H1 (cell line): ENCODE data around the gene CCDC18. TPM values are rescaled to one million over a fixed set of nuclear protein-coding genes. Genes with fewer than 3 reads are reported as not detected.

ENCODE experiments used
- CTCF ChIA-PET: fragments of 300-600 bp; sonication (Branson Sonifier 250); formaldehyde crosslinking; loops from one replicate; lab custom pipeline; 2021; ENCODE audit not compliant: partially characterized antibody; lab: Charles Lee
- POLR2A ChIA-PET: fragments of 300-600 bp; sonication (Branson Sonifier 250); formaldehyde crosslinking; loops from one replicate; lab custom pipeline; 2021; ENCODE audit warnings: inconsistent platforms; ENCODE audit not compliant: partially characterized antibody; lab: Charles Lee
- DNase-seq, 2 experiments: peaks; one replicate each; pipeline versions ENCODE4 v3.0.0 to v3.0.0-alpha.2; 2010 to 2022; ENCODE audit warnings: low spot score in 2 of 2, low read depth in 1 of 2, mixed read lengths in 1 of 2
- FAIRE-seq: peaks from 2 replicates; lab custom pipeline; 2011; peaks lifted over from hg19 to GRCh38; lab: Jason Lieb, UNC
- H2AFZ ChIP-seq: 2 replicates; pipeline ENCODE4 v1.8.1; 2012; ENCODE audit warnings: low read length, inconsistent platforms
- H2AK5ac ChIP-seq: 2 replicates; pipeline ENCODE4 v1.6.1; 2013; ENCODE audit warnings: low read depth, low read length
- H2BK120ac ChIP-seq: replicated peaks from 2 replicates; pipeline ENCODE3; 2013; ENCODE audit warnings: low read depth, low read length, inconsistent platforms
- H2BK12ac ChIP-seq: 2 replicates; pipeline ENCODE4 v1.6.1; 2013; ENCODE audit warnings: low read depth, low read length
- H2BK15ac ChIP-seq: 2 replicates; pipeline ENCODE4 v1.6.1; 2013; ENCODE audit warnings: low read length
- H2BK20ac ChIP-seq: 2 replicates; pipeline ENCODE4 v1.6.1; 2013; ENCODE audit warnings: low read length
- H2BK5ac ChIP-seq: 2 replicates; pipeline ENCODE4 v1.6.1; 2013; ENCODE audit warnings: low read depth, low read length
- H3K14ac ChIP-seq: 2 replicates; pipeline ENCODE4 v1.6.1; 2013; ENCODE audit warnings: inconsistent platforms; ENCODE audit not compliant: insufficient read length
- H3K18ac ChIP-seq: 2 replicates; pipeline ENCODE4 v1.6.1; 2013; ENCODE audit warnings: low read length; ENCODE audit errors: extremely low read depth
- H3K23ac ChIP-seq: 2 replicates; pipeline ENCODE4 v1.6.1; 2013; ENCODE audit warnings: inconsistent platforms; ENCODE audit not compliant: insufficient read length
- H3K23me2 ChIP-seq: 2 replicates; pipeline ENCODE4 v1.6.1; 2013; ENCODE audit warnings: low read depth, low read length
- H3K27ac ChIP-seq: 2 replicates; pipeline ENCODE4 v1.6.1; 2011; ENCODE audit warnings: low read depth, low read length, inconsistent platforms
- H3K27me3 ChIP-seq, 4 experiments: replicated peaks in 1 of 4; 1 replicate in 1 of 4; 2 replicates in 3 of 4; pipeline versions ENCODE4 v1.6.1 to v1.8.1; 2011 to 2013; ENCODE audit warnings: low read length in 3 of 4, mild to moderate bottlenecking in 3 of 4, inconsistent platforms in 2 of 4, mixed read lengths in 2 of 4, moderate library complexity in 1 of 4; ENCODE audit not compliant: control insufficient read depth in 3 of 4, insufficient read depth in 3 of 4; ENCODE audit errors: extremely low read depth in 1 of 4
- H3K36me3 ChIP-seq, 4 experiments: 2 replicates each; pipeline versions ENCODE4 v1.6.1 to v1.8.1; 2011 to 2013; ENCODE audit warnings: mild to moderate bottlenecking in 4 of 4, low read length in 3 of 4, moderate library complexity in 2 of 4, control low read depth in 1 of 4, inconsistent platforms in 1 of 4; ENCODE audit not compliant: insufficient read depth in 4 of 4, control insufficient read depth in 2 of 4
- H3K4ac ChIP-seq: replicated peaks from 2 replicates; pipeline ENCODE3; 2013; ENCODE audit warnings: low read length, low read depth, mixed read lengths, inconsistent platforms; ENCODE audit not compliant: insufficient read length
- H3K4me1 ChIP-seq, 4 experiments: replicated peaks in 1 of 4; 1 replicate in 1 of 4; 2 replicates in 3 of 4; pipeline versions ENCODE4 v1.6.1 to v1.8.1; 2011 to 2013; ENCODE audit warnings: low read length in 3 of 4, inconsistent platforms in 2 of 4, mixed read lengths in 1 of 4; ENCODE audit not compliant: insufficient read depth in 4 of 4, control insufficient read depth in 3 of 4
- H3K4me2 ChIP-seq, 2 experiments: 2 replicates each; pipeline versions ENCODE4 v1.6.1 to v1.8.1; 2011 to 2013; ENCODE audit warnings: low read depth in 2 of 2, low read length in 2 of 2, control low read depth in 1 of 2, inconsistent platforms in 1 of 2, mild to moderate bottlenecking in 1 of 2; ENCODE audit not compliant: insufficient read depth in 1 of 2
- H3K4me3 ChIP-seq, 4 experiments: fragments of 200-600, 300-600 bp in 1 of 4; sonication (generic), shearing (Covaris generic), sonication (Bioruptor Twin) in 1 of 4; 2 replicates each; pipeline versions ENCODE4 v1.5.1 to v1.8.1; 2011 to 2016; ENCODE audit warnings: low read length in 4 of 4, low read depth in 3 of 4, control low read depth in 2 of 4, inconsistent platforms in 2 of 4, mild to moderate bottlenecking in 2 of 4, mixed read lengths in 1 of 4, moderate library complexity in 1 of 4; ENCODE audit not compliant: insufficient read depth in 2 of 4; ENCODE audit errors: extremely low read depth in 1 of 4
- H3K56ac ChIP-seq: replicated peaks from 2 replicates; pipeline ENCODE3; 2013; ENCODE audit warnings: low read depth, mild to moderate bottlenecking, mixed read lengths, low read length, inconsistent platforms; ENCODE audit not compliant: insufficient read length
- H3K79me1 ChIP-seq: 2 replicates; pipeline ENCODE4 v1.6.1; 2013; ENCODE audit warnings: low read depth, low read length, control low read depth
- H3K79me2 ChIP-seq, 2 experiments: 2 replicates each; pipeline versions ENCODE4 v1.6.1 to v1.8.1; 2012 to 2013; ENCODE audit warnings: low read length in 2 of 2, mild to moderate bottlenecking in 2 of 2, inconsistent platforms in 1 of 2; ENCODE audit not compliant: insufficient read depth in 2 of 2, control insufficient read depth in 1 of 2
- H3K9ac ChIP-seq, 4 experiments: replicated peaks in 1 of 4; 1 replicate in 1 of 4; 2 replicates in 3 of 4; pipeline versions ENCODE4 v1.6.1 to v1.8.1; 2011 to 2013; ENCODE audit warnings: low read depth in 3 of 4, low read length in 3 of 4, control low read depth in 2 of 4, mild to moderate bottlenecking in 2 of 4, moderate library complexity in 2 of 4, inconsistent platforms in 1 of 4; ENCODE audit errors: extremely low read depth in 1 of 4
- H3K9me3 ChIP-seq, 2 experiments: 2 replicates each; pipeline versions ENCODE4 v1.6.1 to v1.8.1; 2012 to 2013; ENCODE audit warnings: mild to moderate bottlenecking in 2 of 2, moderate library complexity in 2 of 2, control low read depth in 1 of 2, inconsistent platforms in 1 of 2, low read depth in 1 of 2, low read length in 1 of 2, mixed read lengths in 1 of 2; ENCODE audit not compliant: insufficient read depth in 2 of 2
- H4K20me1 ChIP-seq, 2 experiments: replicated peaks in 1 of 2; 2 replicates each; pipeline versions ENCODE3 to v1.8.1; 2011 to 2013; ENCODE audit warnings: inconsistent platforms in 2 of 2, low read length in 2 of 2, mild to moderate bottlenecking in 1 of 2; ENCODE audit not compliant: insufficient read depth in 2 of 2, control insufficient read depth in 1 of 2
- H4K5ac ChIP-seq: 2 replicates; pipeline ENCODE4 v1.6.1; 2013; ENCODE audit warnings: low read length, low read depth, mixed read lengths, inconsistent platforms; ENCODE audit not compliant: insufficient read length
- H4K8ac ChIP-seq: 2 replicates; pipeline ENCODE4 v1.8.0; 2013; ENCODE audit warnings: mild to moderate bottlenecking, moderate library complexity, low read length, inconsistent platforms; ENCODE audit not compliant: insufficient read depth; ENCODE audit errors: extremely low read depth
- H4K91ac ChIP-seq: replicated peaks from 2 replicates; pipeline ENCODE3; 2013; ENCODE audit warnings: low read length, mixed read lengths, inconsistent platforms; ENCODE audit not compliant: insufficient read length
- CBX5 ChIP-seq: fragments of 300-800, 300-1000 bp; sonication (generic); IDR thresholded peaks from 2 replicates; pipeline ENCODE4 v1.7.1; 2016; ENCODE audit warnings: antibody characterized with exemption, low read length, low read depth
- EP300 ChIP-seq, 2 experiments: IDR thresholded peaks; 1 replicate in 1 of 2; 2 replicates in 1 of 2; pipeline ENCODE4 v1.6.1; 2011 to 2012; ENCODE audit warnings: low read depth in 2 of 2, low read length in 2 of 2, mild to moderate bottlenecking in 2 of 2, borderline replicate concordance in 1 of 2, inconsistent platforms in 1 of 2, moderate library complexity in 1 of 2
- EZH2 ChIP-seq: fragments of 200-600 bp; sonication (generic); IDR thresholded peaks from 2 replicates; pipeline ENCODE4 v1.7.1; 2012; ENCODE audit warnings: low read depth, mild to moderate bottlenecking, moderate library complexity, low read length, inconsistent platforms; ENCODE audit not compliant: severe bottlenecking
- HDAC6 ChIP-seq: IDR thresholded peaks from one replicate; pipeline ENCODE4 v1.7.1; 2012; ENCODE audit warnings: low read depth, mild to moderate bottlenecking, inconsistent platforms, low read length, moderate library complexity
- KDM1A ChIP-seq: fragments of 200-600, 300-600 bp; sonication (generic); IDR thresholded peaks from 2 replicates; pipeline ENCODE4 v1.7.1; 2016; ENCODE audit warnings: mild to moderate bottlenecking, low read length, borderline replicate concordance
- NANOG ChIP-seq: IDR thresholded peaks from 2 replicates; pipeline ENCODE4 v1.6.1; 2011; ENCODE audit warnings: low read length, low read depth, mild to moderate bottlenecking, inconsistent platforms; ENCODE audit not compliant: insufficient read depth, poor library complexity, severe bottlenecking
- NRF1 ChIP-seq: IDR thresholded peaks from 2 replicates; pipeline ENCODE4 v1.6.1; 2011; ENCODE audit warnings: mild to moderate bottlenecking, low read depth, low read length, improper control_type of control experiment
- POLR2AphosphoS5 ChIP-seq: IDR thresholded peaks from 2 replicates; pipeline ENCODE4 v1.6.1; 2011; ENCODE audit warnings: low read depth, low read length
- RAD21 ChIP-seq, 2 experiments: IDR thresholded peaks in 1 of 2; conservative IDR thresholded peaks in 1 of 2; 2 replicates each; pipeline ENCODE4 v1.6.1; 2011; ENCODE audit warnings: low read depth in 2 of 2, low read length in 2 of 2, improper control_type of control experiment in 1 of 2, inconsistent platforms in 1 of 2, mild to moderate bottlenecking in 1 of 2, moderate library complexity in 1 of 2
- SAP30 ChIP-seq: fragments of 300-600 bp; sonication (generic); IDR thresholded peaks from 2 replicates; pipeline ENCODE4 v1.7.1; 2012; ENCODE audit warnings: low read length, moderate library complexity, mild to moderate bottlenecking, inconsistent platforms; ENCODE audit not compliant: insufficient read depth, insufficient replicate concordance
- SP1 ChIP-seq: IDR thresholded peaks from 2 replicates; pipeline ENCODE4 v1.6.1; 2011; ENCODE audit warnings: low read depth, low read length
- WGBS, 2 experiments: shearing (Covaris generic) in 1 of 2; methylation state at CpG; one replicate each; pipeline versions ENCODE4 v1.1.6 to v1.1.7; 2013 to 2015; ENCODE audit warnings: low lambda C conversion rate in 2 of 2, mixed read lengths in 2 of 2, inconsistent platforms in 1 of 2, low coverage in 1 of 2, missing lambda C conversion rate in 1 of 2; ENCODE audit not compliant: insufficient replicate concordance in 2 of 2, insufficient coverage in 1 of 2, insufficient read length in 1 of 2; ENCODE audit errors: extremely low coverage in 1 of 2, missing lambda C conversion rate in 1 of 2; 5-methylcytosine and 5-hydroxymethylcytosine counted together
- polyA plus RNA-seq, 7 experiments: library from polyadenylated mRNA; depleted of rRNA in 3 of 7; stranded (reverse) in 5 of 7; unstranded in 2 of 7; fragments of >200 nt in 5 of 7; fragments of 200-250 nt in 2 of 7; gene quantifications; 1 replicate in 5 of 7; 2 replicates in 1 of 7; 4 replicates in 1 of 7; pipeline versions ENCODE4 v1.2.1 to v1.2.3, GENCODE V29; 2011 to 2013; ENCODE audit warnings: missing spikeins in 2 of 7, mixed read lengths in 2 of 7
- total RNA-seq: library from RNA; stranded (reverse); fragmentation: NEBNext Ultra II Directional; extraction: Animal tissue kit (Norgen Biotek cat#: 25700); gene quantifications from 2 replicates; pipeline ENCODE4 v1.2.1, GENCODE V29; 2021

The CCDC18 gene
- total and polyA plus RNA-seq, 2 of the 8 experiments (the other 6 are each of a cell fraction or from before 2014, with no cell fraction given): 3.0 to 21.2 TPM

- peaks cover 0 to 33% (median 12%) of the 10 kb centered on the region in 4 experiments; a peak in 6 of 8 replicates for H3K36me3 ChIP-seq
- POLR2A ChIA-PET: no interaction called here
- no peak for DNase-seq
Observed at GRCh38 chr1:93196591-93196990, 16.1 kb downstream of the CCDC18 start.

More at GRCh38 chr1:93196591-93196990, 16.1 kb downstream of the CCDC18 start:
- H3K27me3 ChIP-seq: no peaks in the 10 kb centered on the region
- no peak overlapping the region for H2BK12ac ChIP-seq
- H3K56ac ChIP-seq: no peak overlapping the region
- H3K27ac ChIP-seq: no peak overlapping the region
- no peaks in the 10 kb centered on the region for H4K20me1 ChIP-seq
- no peak overlapping the region for H3K23ac ChIP-seq
- no peak overlapping the region for H3K4ac ChIP-seq
- no peak overlapping the region for H2BK15ac ChIP-seq
- no peak overlapping the region for H3K4me3 ChIP-seq
- H2BK20ac ChIP-seq: no peak overlapping the region
- TF ChIP-seq NRF1 (no peak), EP300 (IDR thresholded peaks at IDR 0.05; ENCODE audit: borderline replicate concordance in 1 of 2, low read depth in 2 of 2, low read length in 2 of 2) (no peak), EZH2 (no peak), NANOG (no peak), SP1 (no peak), KDM1A (no peak), HDAC6 (no peak), CBX5 (no peak), RAD21 (IDR thresholded peaks at IDR 0.05 in 1 of 2, conservative IDR thresholded peaks at IDR 0.05 in 1 of 2; ENCODE audit: low read depth in 2 of 2, low read length in 2 of 2) (no peak), SAP30 (no peak), POLR2AphosphoS5 (no peak)
- TF ChIP-seq, all 59 proteins: peak for 0
- Histone ChIP-seq H3K79me1 (no peaks in the 10 kb centered on the region), H4K91ac (no peak overlapping the region), H3K9ac (no peak overlapping the region), H3K4me1 (no peaks in the 10 kb centered on the region), H3K79me2 (no peaks in the 10 kb centered on the region), H3K23me2 (no peaks in the 10 kb centered on the region), H2BK5ac (no peak overlapping the region), H2AFZ (no peak overlapping the region), H3K14ac (no peak overlapping the region), H2AK5ac (no peak overlapping the region), H3K4me2 (no peak overlapping the region), H3K18ac (no peak overlapping the region), H4K8ac (no peak overlapping the region), H3K9me3 (no peaks in the 10 kb centered on the region), H4K5ac (no peak overlapping the region), H2BK120ac (no peak overlapping the region)
- FAIRE-seq: no peak
- 92% methylated on average over 1 of the region's 1 CpG; no CpG with 5 or more reads in 1 of the 2 experiments for WGBS, 2 experiments
- CTCF ChIA-PET: no interaction called here
